IPS DF 6.9 (cell line): ENCODE measurements around the gene TTLL11.

Experiments used
- DNase-seq: peaks from one replicate; pipeline ENCODE4 v3.0.0-alpha.2; 2013; ENCODE audit warnings: low read depth, low spot score
- H3K27ac ChIP-seq: one replicate; pipeline ENCODE4 v1.5.1; 2013; ENCODE audit warnings: low read length, control low read depth
- H3K27me3 ChIP-seq: 2 replicates; pipeline ENCODE4 v1.6.1; 2013; ENCODE audit warnings: mild to moderate bottlenecking, low read length; ENCODE audit not compliant: control insufficient read depth, insufficient read depth
- H3K36me3 ChIP-seq: 2 replicates; pipeline ENCODE4 v1.6.1; 2013; ENCODE audit warnings: low read length; ENCODE audit not compliant: control insufficient read depth, insufficient read depth
- H3K4me1 ChIP-seq: 2 replicates; pipeline ENCODE4 v1.6.1; 2013; ENCODE audit warnings: low read length; ENCODE audit not compliant: control insufficient read depth, insufficient read depth
- H3K4me3 ChIP-seq: 2 replicates; pipeline ENCODE4 v1.5.1; 2013; ENCODE audit warnings: mild to moderate bottlenecking, low read length
- H3K9me3 ChIP-seq: 2 replicates; pipeline ENCODE4 v1.6.1; 2013; ENCODE audit warnings: low read length, inconsistent platforms; ENCODE audit not compliant: control insufficient read depth, insufficient read depth
- WGBS: extraction: QIAGEN DNeasy Blood & Tissue Kit; methylation state at CpG from one replicate; pipeline ENCODE4 v1.1.7; 2013; ENCODE audit warnings: mixed read lengths, missing lambda C conversion rate; ENCODE audit not compliant: insufficient read length, insufficient coverage; 5-methylcytosine and 5-hydroxymethylcytosine counted together

The TTLL11 gene

DNA sequence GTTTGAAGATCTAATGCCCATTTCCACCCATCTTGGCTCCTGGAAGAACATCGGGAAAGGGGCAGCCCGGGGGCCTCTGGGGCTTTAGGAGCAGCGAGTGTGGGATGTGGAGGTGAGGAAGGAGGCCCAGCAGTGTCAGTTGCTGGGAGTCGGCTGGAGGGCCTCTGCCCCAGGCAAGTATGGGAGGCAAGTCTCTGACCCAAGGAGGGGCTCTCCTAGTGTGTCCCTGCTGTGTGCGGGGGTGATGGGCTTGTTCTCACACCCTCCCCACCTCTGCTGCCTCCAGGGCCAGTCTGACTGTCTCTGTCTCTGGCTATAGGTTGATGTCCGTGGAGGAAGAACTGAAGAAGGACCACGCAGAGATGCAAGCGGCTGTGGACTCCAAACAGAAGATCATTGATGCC lies 312.0 kb downstream of the TTLL11 start:
- H3K27me3 ChIP-seq: no peaks in the 10 kb centered on the region
- DNase-seq: no peak
- H3K4me3 ChIP-seq: no peak overlapping the region
- WGBS: no CpG with 5 or more reads among the region's 8 CpGs
- H3K9me3 ChIP-seq: no peaks in the 10 kb centered on the region
- H3K27ac ChIP-seq: no peak overlapping the region
- peaks cover 13% of the 10 kb centered on the region for H3K4me1 ChIP-seq
- peaks cover 11% of the 10 kb centered on the region; the same call in 1 of the 2 replicates for H3K36me3 ChIP-seq

- DNase-seq: no peak
- Histone ChIP-seq H3K27me3 (no peaks in the 10 kb centered on the region), H3K9me3 (no peaks in the 10 kb centered on the region), H3K4me1 (peaks cover 13% of the 10 kb centered on the region), H3K4me3 (no peak overlapping the region), H3K36me3 (peaks cover 13% of the 10 kb centered on the region; the same call in 1 of the 2 replicates), H3K27ac (no peak overlapping the region)
- WGBS: no CpG with 5 or more reads among the region's 17 CpGs
These were observed 312.7 kb downstream of the TTLL11 start for GRCh38 chr9:121780177-121781040.

DNA sequence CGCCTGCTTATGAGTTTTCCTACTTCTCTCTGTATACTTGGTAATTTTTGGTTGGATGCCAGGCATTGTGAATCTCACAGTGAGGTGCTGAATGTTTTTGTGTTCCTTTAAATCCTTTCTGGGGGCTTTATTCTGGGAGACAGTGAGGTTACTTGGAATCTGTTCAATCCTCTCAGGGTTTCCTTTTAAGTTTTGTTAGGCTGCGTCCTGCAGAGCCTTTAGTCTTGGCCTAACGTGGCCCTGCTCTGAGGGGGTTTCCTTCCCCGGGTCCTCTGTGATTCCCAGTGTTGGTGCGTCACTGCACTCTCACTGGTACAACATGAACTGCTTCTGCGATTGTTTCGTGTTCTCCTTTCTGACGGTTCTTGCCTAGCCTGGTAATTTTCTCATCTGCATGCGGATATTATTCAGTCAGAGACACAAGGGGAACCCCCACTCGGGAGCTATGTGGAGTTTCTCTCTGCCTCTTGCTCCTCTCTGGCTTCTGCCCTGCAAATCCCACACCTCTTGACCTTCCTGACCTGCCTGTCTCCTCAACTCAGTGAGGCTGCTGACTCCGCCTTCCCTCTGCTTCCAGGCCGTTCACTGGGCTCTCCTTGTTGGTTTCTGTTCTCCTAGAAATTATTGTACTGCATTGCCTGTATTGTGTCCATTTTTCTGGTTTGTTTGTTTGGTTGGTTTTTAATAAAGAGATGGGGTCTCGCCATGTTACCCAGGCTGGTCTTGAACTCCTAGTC lies 313.6 kb downstream of the TTLL11 start:
- Histone ChIP-seq H3K36me3 (peaks cover 16% of the 10 kb centered on the region; the same call in 1 of the 2 replicates), H3K4me3 (no peak overlapping the region), H3K27me3 (no peaks in the 10 kb centered on the region), H3K4me1 (peaks cover 11% of the 10 kb centered on the region), H3K27ac (no peak overlapping the region), H3K9me3 (no peaks in the 10 kb centered on the region)
- WGBS: no CpG with 5 or more reads among the region's 13 CpGs
- no peak for DNase-seq

DNA sequence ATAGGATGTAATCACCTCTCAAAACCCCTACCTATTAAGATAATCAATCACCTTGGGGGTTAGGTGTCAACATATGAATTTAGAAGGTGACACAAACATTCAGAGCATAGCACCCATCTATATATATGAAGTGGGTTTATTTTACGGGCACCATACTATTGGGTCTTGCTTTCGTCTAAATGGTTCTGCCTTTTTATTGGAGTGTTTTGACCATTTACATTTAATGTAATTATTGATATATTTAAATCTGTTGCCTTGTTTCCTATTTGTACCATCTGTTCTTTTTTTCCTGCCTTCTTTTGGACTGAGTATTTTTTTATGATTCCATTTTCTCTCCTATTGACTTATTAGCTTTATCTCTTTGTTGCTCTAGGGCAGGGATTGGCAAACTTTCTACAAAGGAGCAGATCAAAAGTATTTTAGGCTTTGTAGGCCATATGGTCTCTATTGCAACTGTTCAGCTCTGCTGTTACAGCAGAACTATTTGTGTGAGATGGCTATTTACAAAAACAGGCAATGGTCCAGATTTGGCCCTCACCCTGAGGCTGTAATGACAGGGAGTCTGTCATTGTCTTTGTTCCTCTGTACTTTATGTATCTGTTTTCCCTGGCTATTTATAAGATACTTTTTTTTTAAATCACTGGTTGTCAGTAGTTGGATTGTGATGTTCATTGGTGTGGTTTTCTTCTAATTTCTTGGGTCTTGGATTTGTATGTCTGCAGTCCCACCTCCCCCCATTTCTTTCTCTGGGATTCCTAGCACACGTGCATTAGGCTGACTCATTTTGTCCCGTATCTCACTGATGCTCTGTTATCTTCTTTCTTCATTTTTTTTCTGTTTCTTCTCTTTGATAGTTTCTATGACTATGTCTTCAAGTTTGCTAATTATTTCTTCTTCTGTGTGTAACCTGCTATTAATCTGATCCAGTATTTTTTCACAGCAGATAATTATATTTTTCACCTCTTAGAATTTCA lies 314.6 kb downstream of the TTLL11 start:
- Histone ChIP-seq H3K27ac (no peak overlapping the region), H3K4me3 (no peak overlapping the region), H3K27me3 (no peaks in the 10 kb centered on the region), H3K9me3 (no peaks in the 10 kb centered on the region), H3K4me1 (peaks cover 4% of the 10 kb centered on the region), H3K36me3 (peaks cover 27% of the 10 kb centered on the region)
- DNase-seq: no peak
- no CpG with 5 or more reads among the region's 4 CpGs for WGBS

- no peak for DNase-seq
- H3K27me3 ChIP-seq: no peaks in the 10 kb centered on the region
- H3K36me3 ChIP-seq: peaks cover 33% of the 10 kb centered on the region
- whole genome bisulfite sequencing: no CpG with 5 or more reads among the region's 8 CpGs
- H3K9me3 ChIP-seq: no peaks in the 10 kb centered on the region
- H3K27ac ChIP-seq: no peak overlapping the region
- H3K4me3 ChIP-seq: no peak overlapping the region
- H3K4me1 ChIP-seq: no peaks in the 10 kb centered on the region; the same call in 1 of the 2 replicates
These were observed 316.1 kb downstream of the TTLL11 start for GRCh38 chr9:121776739-121777637.

- Histone ChIP-seq H3K27me3 (no peaks in the 10 kb centered on the region), H3K4me3 (no peak overlapping the region), H3K27ac (no peak overlapping the region), H3K9me3 (no peaks in the 10 kb centered on the region), H3K4me1 (no peaks in the 10 kb centered on the region; the same call in 1 of the 2 replicates), H3K36me3 (peaks cover 28% of the 10 kb centered on the region)
- no CpG with 5 or more reads among the region's 23 CpGs for WGBS
- no peak for DNase-seq
These were observed 316.9 kb downstream of the TTLL11 start for GRCh38 chr9:121776001-121776738.

GRCh38 chr9:121774715-121775613 lies 318.1 kb downstream of the TTLL11 start:
- H3K27me3 ChIP-seq: no peaks in the 10 kb centered on the region
- H3K27ac ChIP-seq: no peak overlapping the region
- no peaks in the 10 kb centered on the region; the same call in 1 of the 2 replicates for H3K4me1 ChIP-seq
- DNase-seq: no peak
- H3K9me3 ChIP-seq: no peaks in the 10 kb centered on the region
- H3K4me3 ChIP-seq: no peak overlapping the region
- peaks cover 28% of the 10 kb centered on the region for H3K36me3 ChIP-seq
- WGBS: no CpG with 5 or more reads among the region's 26 CpGs

DNA sequence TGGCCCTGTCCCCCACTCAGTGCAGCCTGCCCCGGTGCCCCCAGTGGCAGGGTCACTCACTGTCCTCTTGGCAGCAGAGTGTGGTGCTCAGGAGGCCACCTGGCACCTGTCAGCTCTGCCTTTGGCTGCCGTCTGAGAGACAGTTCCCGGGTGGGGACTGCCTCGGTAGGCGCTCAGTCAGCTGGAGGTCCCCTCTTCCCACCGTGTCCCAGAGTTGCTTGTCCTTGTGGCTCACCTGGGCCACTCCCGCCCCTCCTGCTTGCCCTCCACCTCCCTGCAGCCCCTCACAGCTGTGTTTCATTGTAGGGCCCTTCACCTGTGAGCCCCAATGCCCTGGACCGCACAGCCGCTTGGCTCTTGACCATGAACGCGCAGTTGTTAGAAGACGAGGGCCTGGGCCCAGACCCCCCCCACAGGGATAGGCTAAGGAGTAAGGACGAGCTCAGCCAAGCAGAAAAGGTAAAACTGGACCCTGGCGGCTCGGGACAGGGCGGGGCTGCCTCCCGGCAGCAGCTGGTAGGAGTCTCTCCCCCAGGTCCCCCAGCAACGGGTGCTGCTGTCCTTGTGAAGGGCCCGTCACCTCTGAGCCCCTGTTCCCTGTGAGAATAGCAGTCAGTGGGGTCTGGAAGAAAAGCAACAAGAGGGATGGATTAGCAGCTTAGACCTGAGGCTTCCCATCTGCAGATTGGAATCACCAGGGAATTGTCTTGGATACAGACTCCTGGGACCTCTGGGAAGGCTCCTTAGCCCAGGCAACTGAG lies 319.0 kb downstream of the TTLL11 start:
- no peak for DNase-seq
- Histone ChIP-seq H3K27me3 (no peaks in the 10 kb centered on the region), H3K4me3 (no peak overlapping the region), H3K9me3 (no peaks in the 10 kb centered on the region), H3K27ac (no peak overlapping the region), H3K36me3 (peaks cover 30% of the 10 kb centered on the region), H3K4me1 (no peaks in the 10 kb centered on the region; the same call in 1 of the 2 replicates)
- WGBS: no CpG with 5 or more reads among the region's 19 CpGs
